H1 (cell line): Measurements from ENCODE around the gene OTOF. TPM values are rescaled to one million over a fixed set of nuclear protein-coding genes. Genes with fewer than 3 reads are reported as not detected.

ENCODE experiments used
- CTCF ChIA-PET: fragments of 300-600 bp; sonication (Branson Sonifier 250); formaldehyde crosslinking; loops from one replicate; lab custom pipeline; 2021; ENCODE audit not compliant: partially characterized antibody; lab: Charles Lee
- POLR2A ChIA-PET: fragments of 300-600 bp; sonication (Branson Sonifier 250); formaldehyde crosslinking; loops from one replicate; lab custom pipeline; 2021; ENCODE audit warnings: inconsistent platforms; ENCODE audit not compliant: partially characterized antibody; lab: Charles Lee
- DNase-seq, 2 experiments: peaks; one replicate each; pipeline versions ENCODE4 v3.0.0 to v3.0.0-alpha.2; 2010 to 2022; ENCODE audit warnings: low spot score in 2 of 2, low read depth in 1 of 2, mixed read lengths in 1 of 2
- FAIRE-seq: peaks from 2 replicates; lab custom pipeline; 2011; peaks lifted over from hg19 to GRCh38; lab: Jason Lieb, UNC
- H2AFZ ChIP-seq: 2 replicates; pipeline ENCODE4 v1.8.1; 2012; ENCODE audit warnings: low read length, inconsistent platforms
- H2AK5ac ChIP-seq: 2 replicates; pipeline ENCODE4 v1.6.1; 2013; ENCODE audit warnings: low read depth, low read length
- H2BK120ac ChIP-seq: replicated peaks from 2 replicates; pipeline ENCODE3; 2013; ENCODE audit warnings: low read depth, low read length, inconsistent platforms
- H2BK12ac ChIP-seq: 2 replicates; pipeline ENCODE4 v1.6.1; 2013; ENCODE audit warnings: low read depth, low read length
- H2BK15ac ChIP-seq: 2 replicates; pipeline ENCODE4 v1.6.1; 2013; ENCODE audit warnings: low read length
- H2BK20ac ChIP-seq: 2 replicates; pipeline ENCODE4 v1.6.1; 2013; ENCODE audit warnings: low read length
- H2BK5ac ChIP-seq: 2 replicates; pipeline ENCODE4 v1.6.1; 2013; ENCODE audit warnings: low read depth, low read length
- H3K14ac ChIP-seq: 2 replicates; pipeline ENCODE4 v1.6.1; 2013; ENCODE audit warnings: inconsistent platforms; ENCODE audit not compliant: insufficient read length
- H3K18ac ChIP-seq: 2 replicates; pipeline ENCODE4 v1.6.1; 2013; ENCODE audit warnings: low read length; ENCODE audit errors: extremely low read depth
- H3K23ac ChIP-seq: 2 replicates; pipeline ENCODE4 v1.6.1; 2013; ENCODE audit warnings: inconsistent platforms; ENCODE audit not compliant: insufficient read length
- H3K23me2 ChIP-seq: 2 replicates; pipeline ENCODE4 v1.6.1; 2013; ENCODE audit warnings: low read depth, low read length
- H3K27ac ChIP-seq: 2 replicates; pipeline ENCODE4 v1.6.1; 2011; ENCODE audit warnings: low read depth, low read length, inconsistent platforms
- H3K27me3 ChIP-seq, 4 experiments: replicated peaks in 1 of 4; 1 replicate in 1 of 4; 2 replicates in 3 of 4; pipeline versions ENCODE4 v1.6.1 to v1.8.1; 2011 to 2013; ENCODE audit warnings: low read length in 3 of 4, mild to moderate bottlenecking in 3 of 4, inconsistent platforms in 2 of 4, mixed read lengths in 2 of 4, moderate library complexity in 1 of 4; ENCODE audit not compliant: control insufficient read depth in 3 of 4, insufficient read depth in 3 of 4; ENCODE audit errors: extremely low read depth in 1 of 4
- H3K36me3 ChIP-seq, 4 experiments: 2 replicates each; pipeline versions ENCODE4 v1.6.1 to v1.8.1; 2011 to 2013; ENCODE audit warnings: mild to moderate bottlenecking in 4 of 4, low read length in 3 of 4, moderate library complexity in 2 of 4, control low read depth in 1 of 4, inconsistent platforms in 1 of 4; ENCODE audit not compliant: insufficient read depth in 4 of 4, control insufficient read depth in 2 of 4
- H3K4ac ChIP-seq: replicated peaks from 2 replicates; pipeline ENCODE3; 2013; ENCODE audit warnings: low read length, low read depth, mixed read lengths, inconsistent platforms; ENCODE audit not compliant: insufficient read length
- H3K4me1 ChIP-seq, 4 experiments: replicated peaks in 1 of 4; 1 replicate in 1 of 4; 2 replicates in 3 of 4; pipeline versions ENCODE4 v1.6.1 to v1.8.1; 2011 to 2013; ENCODE audit warnings: low read length in 3 of 4, inconsistent platforms in 2 of 4, mixed read lengths in 1 of 4; ENCODE audit not compliant: insufficient read depth in 4 of 4, control insufficient read depth in 3 of 4
- H3K4me2 ChIP-seq, 2 experiments: 2 replicates each; pipeline versions ENCODE4 v1.6.1 to v1.8.1; 2011 to 2013; ENCODE audit warnings: low read depth in 2 of 2, low read length in 2 of 2, control low read depth in 1 of 2, inconsistent platforms in 1 of 2, mild to moderate bottlenecking in 1 of 2; ENCODE audit not compliant: insufficient read depth in 1 of 2
- H3K4me3 ChIP-seq, 4 experiments: fragments of 200-600, 300-600 bp in 1 of 4; sonication (generic), shearing (Covaris generic), sonication (Bioruptor Twin) in 1 of 4; 2 replicates each; pipeline versions ENCODE4 v1.5.1 to v1.8.1; 2011 to 2016; ENCODE audit warnings: low read length in 4 of 4, low read depth in 3 of 4, control low read depth in 2 of 4, inconsistent platforms in 2 of 4, mild to moderate bottlenecking in 2 of 4, mixed read lengths in 1 of 4, moderate library complexity in 1 of 4; ENCODE audit not compliant: insufficient read depth in 2 of 4; ENCODE audit errors: extremely low read depth in 1 of 4
- H3K56ac ChIP-seq: replicated peaks from 2 replicates; pipeline ENCODE3; 2013; ENCODE audit warnings: low read depth, mild to moderate bottlenecking, mixed read lengths, low read length, inconsistent platforms; ENCODE audit not compliant: insufficient read length
- H3K79me1 ChIP-seq: 2 replicates; pipeline ENCODE4 v1.6.1; 2013; ENCODE audit warnings: low read depth, low read length, control low read depth
- H3K79me2 ChIP-seq, 2 experiments: 2 replicates each; pipeline versions ENCODE4 v1.6.1 to v1.8.1; 2012 to 2013; ENCODE audit warnings: low read length in 2 of 2, mild to moderate bottlenecking in 2 of 2, inconsistent platforms in 1 of 2; ENCODE audit not compliant: insufficient read depth in 2 of 2, control insufficient read depth in 1 of 2
- H3K9ac ChIP-seq, 4 experiments: replicated peaks in 1 of 4; 1 replicate in 1 of 4; 2 replicates in 3 of 4; pipeline versions ENCODE4 v1.6.1 to v1.8.1; 2011 to 2013; ENCODE audit warnings: low read depth in 3 of 4, low read length in 3 of 4, control low read depth in 2 of 4, mild to moderate bottlenecking in 2 of 4, moderate library complexity in 2 of 4, inconsistent platforms in 1 of 4; ENCODE audit errors: extremely low read depth in 1 of 4
- H3K9me3 ChIP-seq, 2 experiments: 2 replicates each; pipeline versions ENCODE4 v1.6.1 to v1.8.1; 2012 to 2013; ENCODE audit warnings: mild to moderate bottlenecking in 2 of 2, moderate library complexity in 2 of 2, control low read depth in 1 of 2, inconsistent platforms in 1 of 2, low read depth in 1 of 2, low read length in 1 of 2, mixed read lengths in 1 of 2; ENCODE audit not compliant: insufficient read depth in 2 of 2
- H4K20me1 ChIP-seq, 2 experiments: replicated peaks in 1 of 2; 2 replicates each; pipeline versions ENCODE3 to v1.8.1; 2011 to 2013; ENCODE audit warnings: inconsistent platforms in 2 of 2, low read length in 2 of 2, mild to moderate bottlenecking in 1 of 2; ENCODE audit not compliant: insufficient read depth in 2 of 2, control insufficient read depth in 1 of 2
- H4K5ac ChIP-seq: 2 replicates; pipeline ENCODE4 v1.6.1; 2013; ENCODE audit warnings: low read length, low read depth, mixed read lengths, inconsistent platforms; ENCODE audit not compliant: insufficient read length
- H4K8ac ChIP-seq: 2 replicates; pipeline ENCODE4 v1.8.0; 2013; ENCODE audit warnings: mild to moderate bottlenecking, moderate library complexity, low read length, inconsistent platforms; ENCODE audit not compliant: insufficient read depth; ENCODE audit errors: extremely low read depth
- H4K91ac ChIP-seq: replicated peaks from 2 replicates; pipeline ENCODE3; 2013; ENCODE audit warnings: low read length, mixed read lengths, inconsistent platforms; ENCODE audit not compliant: insufficient read length
- ASH2L ChIP-seq: fragments of 200-600, 300-600 bp; sonication (generic); IDR thresholded peaks from one replicate; pipeline ENCODE4 v1.7.1; 2017; ENCODE audit warnings: low read length
- CBX8 ChIP-seq: fragments of 300-800, 300-1000 bp; sonication (generic); IDR thresholded peaks from 2 replicates; pipeline ENCODE4 v1.7.1; 2016; ENCODE audit warnings: low read depth, low read length, borderline replicate concordance
- CREB1 ChIP-seq: IDR thresholded peaks from 2 replicates; pipeline ENCODE4 v1.6.1; 2012; ENCODE audit warnings: inconsistent platforms
- CTBP2 ChIP-seq: IDR thresholded peaks from 2 replicates; pipeline ENCODE4 v1.7.0; 2011; ENCODE audit warnings: borderline replicate concordance, mild to moderate bottlenecking, moderate library complexity, mixed read lengths, low read length; ENCODE audit not compliant: insufficient read depth, insufficient read length
- RAD21 ChIP-seq, 2 experiments: IDR thresholded peaks in 1 of 2; conservative IDR thresholded peaks in 1 of 2; 2 replicates each; pipeline ENCODE4 v1.6.1; 2011; ENCODE audit warnings: low read depth in 2 of 2, low read length in 2 of 2, improper control_type of control experiment in 1 of 2, inconsistent platforms in 1 of 2, mild to moderate bottlenecking in 1 of 2, moderate library complexity in 1 of 2
- SP2 ChIP-seq: IDR thresholded peaks from 2 replicates; pipeline ENCODE4 v1.6.1; 2012; ENCODE audit warnings: mild to moderate bottlenecking, low read length, inconsistent platforms
- TEAD4 ChIP-seq: IDR thresholded peaks from 2 replicates; pipeline ENCODE4 v1.6.1; 2012; ENCODE audit warnings: low read depth, low read length, inconsistent platforms, mixed read lengths
- WGBS, 2 experiments: shearing (Covaris generic) in 1 of 2; methylation state at CpG; one replicate each; pipeline versions ENCODE4 v1.1.6 to v1.1.7; 2013 to 2015; ENCODE audit warnings: low lambda C conversion rate in 2 of 2, mixed read lengths in 2 of 2, inconsistent platforms in 1 of 2, low coverage in 1 of 2, missing lambda C conversion rate in 1 of 2; ENCODE audit not compliant: insufficient replicate concordance in 2 of 2, insufficient coverage in 1 of 2, insufficient read length in 1 of 2; ENCODE audit errors: extremely low coverage in 1 of 2, missing lambda C conversion rate in 1 of 2; 5-methylcytosine and 5-hydroxymethylcytosine counted together
- polyA plus RNA-seq, 7 experiments: library from polyadenylated mRNA; depleted of rRNA in 3 of 7; stranded (reverse) in 5 of 7; unstranded in 2 of 7; fragments of >200 nt in 5 of 7; fragments of 200-250 nt in 2 of 7; gene quantifications; 1 replicate in 5 of 7; 2 replicates in 1 of 7; 4 replicates in 1 of 7; pipeline versions ENCODE4 v1.2.1 to v1.2.3, GENCODE V29; 2011 to 2013; ENCODE audit warnings: missing spikeins in 2 of 7, mixed read lengths in 2 of 7
- total RNA-seq: library from RNA; stranded (reverse); fragmentation: NEBNext Ultra II Directional; extraction: Animal tissue kit (Norgen Biotek cat#: 25700); gene quantifications from 2 replicates; pipeline ENCODE4 v1.2.1, GENCODE V29; 2021
- TF ChIP-seq, protein P1 (sequence below): IDR thresholded peaks from 2 replicates; pipeline ENCODE4 v1.6.1; 2011; ENCODE audit warnings: low read length, improper control_type of control experiment
- TF ChIP-seq, protein P2 (sequence below): IDR thresholded peaks from 2 replicates; pipeline ENCODE4 v1.6.1; 2011; ENCODE audit warnings: low read depth, mild to moderate bottlenecking, low read length; ENCODE audit not compliant: insufficient read depth

The OTOF gene
- total and polyA plus RNA-seq, 2 of the 8 experiments (the other 6 are each of a cell fraction or from before 2014, with no cell fraction given) = 0.06 TPM; not detected in 1

DNA sequence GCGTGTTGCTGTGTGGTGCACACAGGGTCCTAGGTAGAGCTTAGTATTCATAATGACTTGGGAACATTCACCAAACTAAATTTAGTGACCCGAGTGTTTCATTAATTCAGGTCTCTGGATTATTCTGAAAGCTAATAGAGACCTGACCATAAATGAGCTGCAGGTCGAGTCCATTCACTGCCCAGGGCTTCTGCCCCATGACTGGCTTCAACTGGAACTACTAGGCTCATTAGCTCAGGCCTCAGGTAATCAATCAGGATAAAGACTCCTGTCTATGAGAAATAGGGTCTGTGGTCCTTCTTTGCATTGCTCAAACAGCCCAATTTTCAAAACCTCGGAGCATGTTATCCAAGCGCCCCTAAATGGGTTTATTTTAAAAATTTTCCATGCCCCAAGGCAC is 30.0 kb upstream of the OTOF start:
- H3K9ac ChIP-seq = no peak overlapping the region
- TF ChIP-seq CBX8 = no peak
- TF ChIP-seq, protein P1, sequence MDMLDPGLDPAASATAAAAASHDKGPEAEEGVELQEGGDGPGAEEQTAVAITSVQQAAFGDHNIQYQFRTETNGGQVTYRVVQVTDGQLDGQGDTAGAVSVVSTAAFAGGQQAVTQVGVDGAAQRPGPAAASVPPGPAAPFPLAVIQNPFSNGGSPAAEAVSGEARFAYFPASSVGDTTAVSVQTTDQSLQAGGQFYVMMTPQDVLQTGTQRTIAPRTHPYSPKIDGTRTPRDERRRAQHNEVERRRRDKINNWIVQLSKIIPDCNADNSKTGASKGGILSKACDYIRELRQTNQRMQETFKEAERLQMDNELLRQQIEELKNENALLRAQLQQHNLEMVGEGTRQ = no peak
- no peak for TF ChIP-seq CTBP2
- TF ChIP-seq TEAD4 = no peak
- TF ChIP-seq RAD21 (IDR thresholded peaks at IDR 0.05 in 1 of 2, conservative IDR thresholded peaks at IDR 0.05 in 1 of 2; ENCODE audit: low read depth in 2 of 2, low read length in 2 of 2) = no peak
- no peak for TF ChIP-seq CREB1
- TF ChIP-seq, protein P2, sequence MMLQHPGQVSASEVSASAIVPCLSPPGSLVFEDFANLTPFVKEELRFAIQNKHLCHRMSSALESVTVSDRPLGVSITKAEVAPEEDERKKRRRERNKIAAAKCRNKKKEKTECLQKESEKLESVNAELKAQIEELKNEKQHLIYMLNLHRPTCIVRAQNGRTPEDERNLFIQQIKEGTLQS = no peak
- TF ChIP-seq SP2 = no peak
- TF ChIP-seq ASH2L = no peak
- H3K4me1 ChIP-seq = peaks cover 0 to 6% (median 4%) of the 10 kb centered on the region in 4 experiments; a peak in 4 of 7 replicates
- no peaks in the 10 kb centered on the region for H3K36me3 ChIP-seq
- peaks cover 3% of the 10 kb centered on the region; the same call in 1 of the 2 replicates for H3K23me2 ChIP-seq
- no peak overlapping the region for H2BK5ac ChIP-seq
- H2BK15ac ChIP-seq = no peak overlapping the region
- no peak overlapping the region for H3K4me2 ChIP-seq
- no peak overlapping the region for H4K8ac ChIP-seq
- H3K4ac ChIP-seq = no peak overlapping the region
- no peaks in the 10 kb centered on the region for H3K79me2 ChIP-seq
- H2BK120ac ChIP-seq = no peak overlapping the region
- no peak overlapping the region for H3K14ac ChIP-seq
- ChIA-PET POLR2A (no interaction called here), CTCF (interaction anchor here (0.6 to 6.8 kb wide), 5 partner anchors 9 to 899 kb away, joined by 3 to 51 read pairs (median 4); no protein-coding TSS in a partner anchor)
- peaks cover 0 to 18% (median 11%) of the 10 kb centered on the region in 4 experiments; a peak in 6 of 7 replicates for H3K27me3 ChIP-seq
- no peak for DNase-seq
- no peak overlapping the region for H3K18ac ChIP-seq
- no peak overlapping the region for H4K91ac ChIP-seq
- H2AK5ac ChIP-seq = no peak overlapping the region
- no peak overlapping the region for H4K5ac ChIP-seq
- H2BK12ac ChIP-seq = no peak overlapping the region
- H3K27ac ChIP-seq = no peak overlapping the region
- H2BK20ac ChIP-seq = no peak overlapping the region
- H3K23ac ChIP-seq = no peak overlapping the region
- H2AFZ ChIP-seq = no peak overlapping the region
- no peak overlapping the region for H3K4me3 ChIP-seq
- no peaks in the 10 kb centered on the region for H4K20me1 ChIP-seq
- no peaks in the 10 kb centered on the region for H3K9me3 ChIP-seq
- no peak overlapping the region for H3K56ac ChIP-seq
- FAIRE-seq = no peak
- no peaks in the 10 kb centered on the region for H3K79me1 ChIP-seq
- 90% methylated on average over 5 of the region's 5 CpGs; no CpG with 5 or more reads in 1 of the 2 experiments for WGBS, 2 experiments
